Measurements from ENCODE around the gene MANSC1. TPM values are rescaled to one million over a fixed set of nuclear protein-coding genes. Genes with fewer than 3 reads are reported as not detected.

Gene MANSC1
- total and polyA plus RNA-seq, 9 of the 15 experiments (the other 6 are each of a cell fraction or from before 2014, with no cell fraction given) = 0.76 to 8.6 (median 3.1) TPM

GRCh38 chr12:12297201-12297830 lies 52.7 kb downstream of the MANSC1 start:
- Histone ChIP-seq H3K4me3 (no peak overlapping the region), H2AFZ (ENCODE audit: low read depth, low read length) (no peak overlapping the region), H3K27ac (ENCODE audit: extremely low read depth, low read depth, low read length) (no peak overlapping the region), H3K36me3 (ENCODE audit: control insufficient read depth, insufficient read depth, low read length) (no peaks in the 10 kb centered on the region), H3K9me3 (replicated peaks; ENCODE audit: control insufficient read depth, insufficient read depth, low read depth, low read length) (no peaks in the 10 kb centered on the region), H3K27me3 (ENCODE audit: control insufficient read depth in 2 of 2, insufficient read depth in 2 of 2, low read length in 2 of 2) (no peaks in the 10 kb centered on the region), H4K20me1 (replicated peaks; ENCODE audit: control insufficient read depth, insufficient read depth, low read length) (no peaks in the 10 kb centered on the region), H3K4me2 (ENCODE audit: insufficient read depth, low read length) (no peak overlapping the region), H3K4me1 (replicated peaks in 1 of 2; ENCODE audit: control insufficient read depth in 2 of 2, insufficient read depth in 2 of 2, low read length in 2 of 2) (no peaks in the 10 kb centered on the region; a peak in 1 of 5 replicates), H3K9ac (ENCODE audit: insufficient read depth in 1 of 2, low read depth in 2 of 2, low read length in 2 of 2) (no peak overlapping the region; a peak in 1 of 4 replicates), H3K9me1 (ENCODE audit: control insufficient read depth, insufficient read depth, low read length) (no peaks in the 10 kb centered on the region), H3K79me2 (ENCODE audit: control insufficient read depth, insufficient read depth, low read length) (no peaks in the 10 kb centered on the region)
- DNase-seq (ENCODE audit: extremely low read depth in 1 of 4, low spot score in 3 of 4) (no peak), ATAC-seq (no peak), FAIRE-seq (no peak)
- POLR2A ChIA-PET = interaction anchor here (0.6 to 1.6 kb wide), 3 partner anchors 12 to 190 kb away, joined by 3 read pairs; partner anchors contain the start of gene LRP6
- 19% methylated on average over 8 of the region's 8 CpGs for WGBS (ENCODE audit: insufficient coverage, low coverage, missing lambda C conversion rate)
- CTCF ChIA-PET (ENCODE audit: low intra/inter-chr PET ratio) = no interaction called here
- BruUV-seq (replicated peaks) = no TSS peak
- in situ Hi-C loops (cut with MboI) (no loop called here), intact Hi-C loops (cut with micrococcal nuclease) (no loop called here)
- no peak for TF ChIP-seq SMAD4 (CRISPR knock-in tag; conservative IDR thresholded peaks at IDR 0.05)
- no peak for TF ChIP-seq DPF2 (IDR thresholded peaks at IDR 0.05)
- no peak for TF ChIP-seq NR2C1 (IDR thresholded peaks at IDR 0.05)
- no peak for TF ChIP-seq NR2C1 (tag; IDR thresholded peaks at IDR 0.05)
- no peak for TF ChIP-seq CTCF (IDR thresholded peaks at IDR 0.05 in 2 of 3, conservative IDR thresholded peaks at IDR 0.05 in 1 of 3; ENCODE audit: insufficient read depth in 2 of 3, low read depth in 1 of 3, low read length in 3 of 3)
- no peak for TF ChIP-seq AFF4 (CRISPR knock-in tag; IDR thresholded peaks at IDR 0.05)
- TF ChIP-seq POLR2AphosphoS2 (IDR thresholded peaks at IDR 0.05; ENCODE audit: low read length) = no peak
- TF ChIP-seq ZBTB8A (IDR thresholded peaks at IDR 0.05; ENCODE audit: partially characterized antibody) = no peak
- no peak for TF ChIP-seq ZNF780A (CRISPR knock-in tag; IDR thresholded peaks at IDR 0.05)
- TF ChIP-seq ZNF398 (CRISPR knock-in tag; IDR thresholded peaks at IDR 0.05) = no peak
- TF ChIP-seq SFPQ (IDR thresholded peaks at IDR 0.05; ENCODE audit: low read depth, low read length) = no peak
- TF ChIP-seq PHTF2 (CRISPR knock-in tag; IDR thresholded peaks at IDR 0.05) = no peak

Data from K562 (cell line).